COR-L47 (cell line): Measurements from ENCODE around the gene PPP2R2B.

Source experiments
- DNase-seq: peaks from one replicate; lab custom pipeline; 2025; lab: John Stamatoyannopoulos, UW

PPP2R2B gene

GRCh38 chr5:146699664-146700418 lies 178.7 kb downstream of the PPP2R2B start:
- DNase-seq, result no peak

- DNase-seq, result no peak
Observed at GRCh38 chr5:146699138-146699537, 179.4 kb downstream of the PPP2R2B start.

GRCh38 chr5:146698651-146699050 lies 179.9 kb downstream of the PPP2R2B start:
- no peak for DNase-seq

GRCh38 chr5:146697211-146697610 lies 181.3 kb downstream of the PPP2R2B start:
- no peak for DNase-seq

GRCh38 chr5:146695646-146696045 lies 182.9 kb downstream of the PPP2R2B start:
- no peak for DNase-seq

- no peak for DNase-seq
Observed at GRCh38 chr5:146690880-146691355, 187.6 kb downstream of the PPP2R2B start.

- DNase-seq, result no peak
Observed at GRCh38 chr5:146687630-146688029, 190.9 kb downstream of the PPP2R2B start.

GRCh38 chr5:146683861-146684260 lies 194.7 kb downstream of the PPP2R2B start:
- DNase-seq, result no peak

- no peak for DNase-seq
Observed at GRCh38 chr5:146682899-146683532, 195.5 kb downstream of the PPP2R2B start.

- no peak for DNase-seq
Observed at GRCh38 chr5:146681585-146682105, 196.9 kb downstream of the PPP2R2B start.

GRCh38 chr5:146680846-146681584 lies 197.5 kb downstream of the PPP2R2B start:
- no peak for DNase-seq

- DNase-seq, result no peak
Observed at GRCh38 chr5:146675636-146676035, 202.9 kb downstream of the PPP2R2B start.

- DNase-seq, result no peak
Observed at GRCh38 chr5:146672866-146673265, 205.7 kb downstream of the PPP2R2B start.

GRCh38 chr5:146671561-146672295 lies 206.8 kb downstream of the PPP2R2B start:
- DNase-seq, result no peak

GRCh38 chr5:146669656-146670055 lies 208.9 kb downstream of the PPP2R2B start:
- no peak for DNase-seq

GRCh38 chr5:146667633-146668272 lies 210.8 kb downstream of the PPP2R2B start:
- peak; percentile 33 for DNase-seq

- peak; percentile 27 for DNase-seq
Observed at GRCh38 chr5:146662229-146662628, 216.3 kb downstream of the PPP2R2B start.

GRCh38 chr5:146660376-146660960 lies 218.1 kb downstream of the PPP2R2B start:
- DNase-seq, result no peak

- no peak for DNase-seq
Observed at GRCh38 chr5:146659961-146660360, 218.6 kb downstream of the PPP2R2B start.

GRCh38 chr5:146656703-146657102 lies 221.9 kb downstream of the PPP2R2B start:
- no peak for DNase-seq

- DNase-seq, result no peak
Observed at GRCh38 chr5:146653560-146653959, 225.0 kb downstream of the PPP2R2B start.
